K562 (cell line): ENCODE measurements around the gene FBLN7. TPM values are rescaled to one million over a fixed set of nuclear protein-coding genes. Genes with fewer than 3 reads are reported as not detected.

Experiments used
- ATAC-seq: fragments of 200-7000 bp; cut with Tn5 transposase; 3 replicates; pipeline ENCODE4 v1.9.1; 2020; ENCODE audit warnings: moderate library complexity
- BruUV-seq: library from RNA; stranded (reverse); fragments of 400-500 nt; replicated peaks from 2 replicates; lab custom pipeline; 2021; lab: Mats Ljungman, UMichigan
- CTCF ChIA-PET: fragments of 300-600 bp; formaldehyde crosslinking; extraction: SDS; loops from one replicate; lab custom pipeline; 2021; ENCODE audit warnings: low intra/inter-chr PET ratio; lab: Yijun Ruan, JAX
- POLR2A ChIA-PET: fragments of 300-600, 350-650 bp; sonication (Branson Sonifier 250); formaldehyde crosslinking; extraction: SDS; loops from one replicate; lab custom pipeline; 2021; ENCODE audit warnings: antibody characterized with exemption, inconsistent platforms; lab: Yijun Ruan, JAX
- DNase-seq, 4 experiments: peaks; one replicate each; pipeline versions ENCODE4 v3.0.0 to v3.0.0-alpha.2; 2011 to 2018; ENCODE audit warnings: low spot score in 3 of 4, mixed read lengths in 3 of 4; ENCODE audit errors: extremely low read depth in 1 of 4
- FAIRE-seq: peaks from 2 replicates; lab custom pipeline; 2011; peaks lifted over from hg19 to GRCh38; lab: Jason Lieb, UNC
- H2AFZ ChIP-seq: 2 replicates; pipeline ENCODE4 v1.6.0; 2011; ENCODE audit warnings: low read depth, low read length, control low read depth, inconsistent platforms
- H3K27ac ChIP-seq: fragments of 200-600 bp; 3 replicates; pipeline ENCODE4 v1.8.0; 2011; ENCODE audit warnings: low read depth, mild to moderate bottlenecking, control low read depth, inconsistent platforms, low read length, moderate library complexity, mixed read lengths; ENCODE audit errors: extremely low read depth
- H3K27me3 ChIP-seq, 2 experiments: fragments of 300-600 bp in 1 of 2; 2 replicates in 1 of 2; 3 replicates in 1 of 2; pipeline versions ENCODE4 v1.6.0 to v1.8.0; 2011; ENCODE audit warnings: inconsistent platforms in 2 of 2, low read length in 2 of 2, mild to moderate bottlenecking in 1 of 2, mixed read lengths in 1 of 2, moderate library complexity in 1 of 2; ENCODE audit not compliant: control insufficient read depth in 2 of 2, insufficient read depth in 2 of 2
- H3K36me3 ChIP-seq: fragments of 300-600 bp; 3 replicates; pipeline ENCODE4 v1.8.0; 2011; ENCODE audit warnings: mild to moderate bottlenecking, low read length, inconsistent platforms; ENCODE audit not compliant: control insufficient read depth, insufficient read depth
- H3K4me1 ChIP-seq, 2 experiments: fragments of 200-600 bp in 1 of 2; replicated peaks in 1 of 2; 2 replicates in 1 of 2; 3 replicates in 1 of 2; pipeline versions ENCODE4 v1.5.1 to v1.8.0; 2011; ENCODE audit warnings: inconsistent platforms in 2 of 2, low read length in 2 of 2, mild to moderate bottlenecking in 1 of 2, mixed read lengths in 1 of 2, moderate library complexity in 1 of 2; ENCODE audit not compliant: control insufficient read depth in 2 of 2, insufficient read depth in 2 of 2
- H3K4me2 ChIP-seq: 2 replicates; pipeline ENCODE4 v1.6.1; 2011; ENCODE audit warnings: low read length, control low read depth, inconsistent platforms, mixed read lengths; ENCODE audit not compliant: insufficient read depth
- H3K4me3 ChIP-seq: fragments of 200-600 bp; sonication (generic), shearing (Covaris generic); 2 replicates; pipeline ENCODE4 v1.5.1; 2016; ENCODE audit warnings: control low read depth, inconsistent platforms
- H3K79me2 ChIP-seq: fragments of 200-600 bp; 3 replicates; pipeline ENCODE4 v1.8.0; 2011; ENCODE audit warnings: low read length, inconsistent platforms; ENCODE audit not compliant: control insufficient read depth, insufficient read depth
- H3K9ac ChIP-seq, 2 experiments: 2 replicates each; pipeline versions ENCODE4 v1.6.0 to v1.6.1; 2011; ENCODE audit warnings: low read depth in 2 of 2, low read length in 2 of 2, control low read depth in 1 of 2, inconsistent platforms in 1 of 2, mild to moderate bottlenecking in 1 of 2, mixed read lengths in 1 of 2; ENCODE audit not compliant: insufficient read depth in 1 of 2
- H3K9me1 ChIP-seq: one replicate; pipeline ENCODE4 v1.6.0; 2011; ENCODE audit warnings: inconsistent platforms, mild to moderate bottlenecking, low read length, moderate library complexity; ENCODE audit not compliant: control insufficient read depth, insufficient read depth
- H3K9me3 ChIP-seq: replicated peaks from 2 replicates; pipeline ENCODE4 v1.5.1; 2011; ENCODE audit warnings: low read depth, low read length, inconsistent platforms; ENCODE audit not compliant: control insufficient read depth, insufficient read depth
- H4K20me1 ChIP-seq: replicated peaks from 2 replicates; pipeline ENCODE4 v1.6.1; 2011; ENCODE audit warnings: low read length, inconsistent platforms, mixed read lengths; ENCODE audit not compliant: control insufficient read depth, insufficient read depth
- C11orf30 ChIP-seq: fragments of 450-650 bp; IDR thresholded peaks from 2 replicates; pipeline ENCODE4 v1.6.1; 2016; ENCODE audit warnings: low read depth, mild to moderate bottlenecking
- OTX1 ChIP-seq: fragments of 450-650 bp; formaldehyde crosslinking; IDR thresholded peaks from 2 replicates; pipeline ENCODE4 v1.4.0; 2022; ENCODE audit warnings: mild to moderate bottlenecking
- ZNF133 ChIP-seq: fragments of 250-450 bp; sonication (Bioruptor Pico); IDR thresholded peaks from 2 replicates; pipeline ENCODE4 v1.4.0; 2020; ENCODE audit warnings: mild to moderate bottlenecking
- ZNF316 ChIP-seq: fragments of 450-650 bp; IDR thresholded peaks from 2 replicates; pipeline ENCODE4 v1.6.1; 2016
- WGBS: fragments of 100-300 bp; shearing (Covaris generic); methylation state at CpG from one replicate; pipeline ENCODE4 v1.1.6; 2016; ENCODE audit warnings: low coverage, mixed read lengths; ENCODE audit not compliant: insufficient coverage; ENCODE audit errors: missing lambda C conversion rate; 5-methylcytosine and 5-hydroxymethylcytosine counted together
- in situ Hi-C: fragments of 300-500 bp; cut with MboI; formaldehyde crosslinking; loops from 4 replicates; pipeline ENCODE4 v1.15.0; 2018; ENCODE audit warnings: inconsistent platforms, mixed read lengths
- intact Hi-C: fragments of 100-400 bp; cut with micrococcal nuclease; formaldehyde crosslinking; loops from 2 replicates; pipeline ENCODE4 v1.14.2; 2022
- polyA plus RNA-seq, 8 experiments: library from polyadenylated mRNA; depleted of rRNA in 4 of 8; stranded (reverse) in 5 of 8; unstranded in 3 of 8; fragments of >200 nt; fragmentation: Nextera tagmentation in 2 of 8; fragmentation: Illumina TruSeq in 1 of 8; extraction: Ambion mirVana in 2 of 8; extraction: Trizol in 1 of 8; gene quantifications; 2 replicates each; pipeline versions ENCODE4 v1.2.1 to v1.2.3, GENCODE V29; 2011 to 2014; ENCODE audit warnings: inconsistent platforms in 1 of 8, missing spikeins in 1 of 8
- total RNA-seq, 7 experiments: library from RNA; depleted of rRNA in 6 of 7; stranded (reverse); fragments of >200 nt in 6 of 7; fragmentation: Illumina TruSeq in 2 of 7; extraction: Trizol in 2 of 7; gene quantifications; 2 replicates each; pipeline versions ENCODE4 v1.2.1 to v1.2.3, GENCODE V29; 2011 to 2021; ENCODE audit warnings: low replicate concordance in 1 of 7
- TF ChIP-seq, protein P1 (sequence below): fragments of 450-650 bp; formaldehyde crosslinking; IDR thresholded peaks from 2 replicates; pipeline ENCODE4 v1.4.0; 2022; ENCODE audit warnings: missing genetic modification characterization

Gene FBLN7
- total and polyA plus RNA-seq, 9 of the 15 experiments (the other 6 are each of a cell fraction or from before 2014, with no cell fraction given), result 0.13 TPM; not detected in 8

DNA sequence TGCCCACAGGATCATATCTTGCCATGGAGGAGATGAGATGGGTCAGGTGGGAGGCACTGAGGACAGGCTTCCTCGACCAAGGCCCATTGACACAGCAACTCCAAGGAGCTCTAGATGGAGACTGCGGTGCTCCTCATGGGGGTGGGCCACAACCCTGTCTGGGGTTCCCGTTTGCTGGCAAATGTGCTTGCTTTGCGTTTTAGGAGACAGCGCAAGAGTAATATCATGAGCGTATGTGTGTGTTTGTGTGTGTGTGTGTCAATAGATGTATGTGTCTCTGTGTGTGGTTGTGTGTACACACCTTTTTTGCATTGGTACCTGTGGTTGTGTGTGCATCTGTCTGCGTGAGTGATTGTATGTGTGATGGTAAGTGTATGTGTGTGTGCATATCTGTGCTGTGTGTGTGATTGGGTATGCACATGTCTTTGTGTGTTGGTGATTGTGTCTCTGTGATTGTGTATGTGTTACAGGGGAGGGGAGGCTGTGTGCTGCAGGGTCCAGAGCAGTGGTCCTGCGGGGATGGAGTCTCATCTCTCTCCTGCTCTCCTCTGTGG lies 4.4 kb downstream of the FBLN7 start:
- intact Hi-C loops (no loop called here), in situ Hi-C loops (no loop called here)
- ATAC-seq, result no peak
- H2AFZ ChIP-seq, result no peak overlapping the region
- ChIA-PET CTCF (no interaction called here), POLR2A (interaction anchor here (0.5 kb wide), 1 partner anchor 37 kb away, joined by 3 read pairs; no protein-coding TSS in a partner anchor)
- H3K9me3 ChIP-seq, result no peaks in the 10 kb centered on the region
- H3K4me1 ChIP-seq, result peaks cover 0 to 10% of the 10 kb centered on the region in 2 experiments; a peak in 3 of 5 replicates
- FAIRE-seq, result no peak
- H3K36me3 ChIP-seq, result no peaks in the 10 kb centered on the region
- no peak overlapping the region for H3K4me3 ChIP-seq
- H3K27me3 ChIP-seq, result peaks cover 28 to 49% of the 10 kb centered on the region in 2 experiments; a peak in 4 of 5 replicates
- H3K79me2 ChIP-seq, result no peaks in the 10 kb centered on the region
- 23% methylated on average over 8 of the region's 8 CpGs for WGBS
- H3K27ac ChIP-seq, result no peak overlapping the region
- 0 out of 2 replicates have a peak, but pooled peaks have one; percentile 19 for TF ChIP-seq OTX1 (CRISPR knock-in tag)
- TF ChIP-seq, protein P1, sequence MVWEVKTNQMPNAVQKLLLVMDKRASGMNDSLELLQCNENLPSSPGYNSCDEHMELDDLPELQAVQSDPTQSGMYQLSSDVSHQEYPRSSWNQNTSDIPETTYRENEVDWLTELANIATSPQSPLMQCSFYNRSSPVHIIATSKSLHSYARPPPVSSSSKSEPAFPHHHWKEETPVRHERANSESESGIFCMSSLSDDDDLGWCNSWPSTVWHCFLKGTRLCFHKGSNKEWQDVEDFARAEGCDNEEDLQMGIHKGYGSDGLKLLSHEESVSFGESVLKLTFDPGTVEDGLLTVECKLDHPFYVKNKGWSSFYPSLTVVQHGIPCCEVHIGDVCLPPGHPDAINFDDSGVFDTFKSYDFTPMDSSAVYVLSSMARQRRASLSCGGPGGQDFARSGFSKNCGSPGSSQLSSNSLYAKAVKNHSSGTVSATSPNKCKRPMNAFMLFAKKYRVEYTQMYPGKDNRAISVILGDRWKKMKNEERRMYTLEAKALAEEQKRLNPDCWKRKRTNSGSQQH, result peak; percentile 63; the same call in 1 of the 2 replicates
- peak; percentile 69 for TF ChIP-seq ZNF316
- peak; percentile 55; the same call in 1 of the 2 replicates for TF ChIP-seq C11orf30
- TF ChIP-seq ZNF133 (CRISPR knock-in tag), result no peak
- DNase-seq, result peak in 1 of 4 experiments; percentile 4
- H3K9ac ChIP-seq, result no peak overlapping the region
- no peaks in the 10 kb centered on the region for H3K9me1 ChIP-seq
- no TSS peak for BruUV-seq
- H3K4me2 ChIP-seq, result no peak overlapping the region
- no peaks in the 10 kb centered on the region for H4K20me1 ChIP-seq
